Measurements from ENCODE around the gene PRMT9.

DNA sequence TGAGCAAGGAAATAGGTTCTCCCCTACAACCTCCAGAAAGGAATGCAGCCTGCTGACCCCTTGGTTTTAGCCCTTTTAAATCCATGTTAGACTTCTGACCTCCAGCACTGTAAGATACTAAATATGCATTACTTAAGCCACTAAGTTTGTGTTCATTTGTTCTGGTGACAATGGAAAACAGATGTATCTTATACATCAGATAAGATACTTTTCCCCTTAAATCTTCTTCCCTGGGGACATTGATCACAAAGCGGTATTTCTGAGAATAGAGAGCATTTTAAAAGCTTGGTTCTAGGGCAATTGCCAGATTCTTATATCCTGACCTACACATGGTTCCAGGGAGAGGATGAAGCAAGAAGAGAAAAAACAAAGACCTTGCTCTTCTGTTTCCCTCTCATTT is 73.3 kb downstream of the PRMT9 start:
- TF ChIP-seq ZNF274 (IDR thresholded peaks at IDR 0.05; ENCODE audit: low read depth, low read length) (no peak), SUZ12 (IDR thresholded peaks at IDR 0.05; ENCODE audit: extremely low read depth, insufficient read depth, insufficient read length) (no peak), YY1 (IDR thresholded peaks at IDR 0.05; ENCODE audit: insufficient read depth, insufficient read length) (no peak)
